Choroid plexus epithelial cell (primary cell): ENCODE data around the gene ARHGAP33.
"Not testable (repeated sequence)": the region's sequence is repeated elsewhere in the genome, so short reads cannot be mapped to it uniquely, and the experiment has no call there.

Experiments used
- DNase-seq: peaks from one replicate; pipeline ENCODE4 v3.0.0-alpha.2; 2010; ENCODE audit warnings: low read depth
- H3K4me3 ChIP-seq: 2 replicates; pipeline ENCODE4 v1.5.1; 2011; ENCODE audit warnings: low read depth, mild to moderate bottlenecking, control low read depth, low read length, moderate library complexity
- TF ChIP-seq, protein P1 (sequence below): conservative IDR thresholded peaks from 2 replicates; pipeline ENCODE4 v1.5.1; 2011; ENCODE audit warnings: low read depth, mild to moderate bottlenecking, control low read depth, inconsistent platforms, low read length, moderate library complexity

ARHGAP33 gene

DNA sequence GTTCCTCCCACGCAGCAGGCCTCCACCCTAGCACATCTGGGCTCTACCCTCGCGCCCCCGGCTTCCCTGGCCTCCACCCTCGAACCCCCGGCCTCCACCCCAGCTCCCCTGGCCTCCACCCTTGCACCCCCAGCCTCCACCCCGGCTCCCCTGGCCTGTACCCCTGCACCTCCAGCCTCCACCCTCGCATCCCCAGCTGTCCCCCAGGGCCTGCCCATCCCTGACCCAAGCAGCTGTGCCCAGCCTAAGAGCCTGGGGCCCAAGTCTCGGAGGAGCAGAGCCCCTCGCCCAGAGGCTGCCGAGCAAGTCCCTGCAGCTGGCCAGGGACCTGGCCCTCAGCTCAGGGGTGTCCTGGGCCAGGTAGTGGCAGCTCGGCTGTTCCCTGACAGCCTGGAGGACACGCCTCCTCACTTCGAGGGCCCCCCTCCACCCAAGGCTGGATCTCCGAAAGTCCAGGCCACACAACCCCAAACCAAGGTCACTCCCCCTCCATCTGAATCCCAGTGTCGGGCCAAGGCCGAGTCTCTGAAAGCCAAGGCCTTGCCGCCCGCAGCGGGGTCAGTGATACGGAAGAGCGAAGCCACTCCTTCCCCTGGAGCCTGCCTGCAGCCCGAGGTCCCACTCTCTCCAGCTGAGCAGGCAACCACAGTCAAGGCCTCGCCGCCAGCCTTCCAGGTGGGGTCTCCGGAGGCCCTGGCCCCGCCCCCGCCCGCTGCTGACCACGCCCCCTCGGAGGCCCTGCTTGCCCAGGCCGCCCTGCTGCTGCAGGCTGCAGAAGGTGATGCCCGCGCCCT is 7.9 kb upstream of the ARHGAP33 start:
- TF ChIP-seq, protein P1, sequence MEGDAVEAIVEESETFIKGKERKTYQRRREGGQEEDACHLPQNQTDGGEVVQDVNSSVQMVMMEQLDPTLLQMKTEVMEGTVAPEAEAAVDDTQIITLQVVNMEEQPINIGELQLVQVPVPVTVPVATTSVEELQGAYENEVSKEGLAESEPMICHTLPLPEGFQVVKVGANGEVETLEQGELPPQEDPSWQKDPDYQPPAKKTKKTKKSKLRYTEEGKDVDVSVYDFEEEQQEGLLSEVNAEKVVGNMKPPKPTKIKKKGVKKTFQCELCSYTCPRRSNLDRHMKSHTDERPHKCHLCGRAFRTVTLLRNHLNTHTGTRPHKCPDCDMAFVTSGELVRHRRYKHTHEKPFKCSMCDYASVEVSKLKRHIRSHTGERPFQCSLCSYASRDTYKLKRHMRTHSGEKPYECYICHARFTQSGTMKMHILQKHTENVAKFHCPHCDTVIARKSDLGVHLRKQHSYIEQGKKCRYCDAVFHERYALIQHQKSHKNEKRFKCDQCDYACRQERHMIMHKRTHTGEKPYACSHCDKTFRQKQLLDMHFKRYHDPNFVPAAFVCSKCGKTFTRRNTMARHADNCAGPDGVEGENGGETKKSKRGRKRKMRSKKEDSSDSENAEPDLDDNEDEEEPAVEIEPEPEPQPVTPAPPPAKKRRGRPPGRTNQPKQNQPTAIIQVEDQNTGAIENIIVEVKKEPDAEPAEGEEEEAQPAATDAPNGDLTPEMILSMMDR: no peak
- DNase-seq: no peak
- H3K4me3 ChIP-seq: no peak overlapping the region

DNA sequence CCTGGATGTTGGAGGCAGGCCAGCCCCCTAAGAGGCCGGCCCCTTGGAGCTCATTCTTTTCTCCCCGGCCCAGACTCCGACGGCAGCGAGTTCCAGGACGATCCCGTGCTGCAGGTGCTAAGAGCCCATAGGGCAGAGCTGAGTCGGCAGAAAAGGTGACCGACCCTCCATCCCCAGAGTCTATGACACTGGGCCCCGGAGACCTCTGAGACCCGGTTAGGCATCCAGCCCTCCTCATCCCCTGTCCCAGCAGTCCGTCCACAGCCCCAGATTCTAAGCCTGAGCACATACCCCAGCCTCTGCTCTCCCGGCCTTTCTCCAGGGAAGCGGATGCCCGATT is 7.3 kb upstream of the ARHGAP33 start:
- no peak overlapping the region for H3K4me3 ChIP-seq
- TF ChIP-seq, protein P1: no peak
- no peak for DNase-seq

DNA sequence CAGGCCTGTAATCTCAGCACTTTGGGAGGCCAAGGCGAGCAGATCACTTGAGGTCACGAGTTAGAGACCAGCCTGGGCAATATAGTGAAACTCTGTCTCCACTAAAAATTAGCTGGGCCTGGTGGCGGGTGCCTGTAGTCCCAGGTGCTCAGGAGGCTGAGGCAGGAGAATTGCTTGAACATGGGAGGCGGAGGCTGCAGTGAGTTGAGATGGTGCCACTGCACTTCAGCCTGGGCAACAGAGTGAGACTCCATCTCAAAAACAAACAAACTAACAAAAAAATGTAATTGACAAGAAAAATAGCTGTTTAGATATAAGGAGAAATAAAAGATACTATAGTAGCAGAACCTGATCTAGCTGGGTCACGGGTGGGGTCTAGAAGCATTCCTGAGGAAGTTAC is 3.0 kb upstream of the ARHGAP33 start:
- DNase-seq, H3K4me3 ChIP-seq: not testable (repeated sequence)

DNA sequence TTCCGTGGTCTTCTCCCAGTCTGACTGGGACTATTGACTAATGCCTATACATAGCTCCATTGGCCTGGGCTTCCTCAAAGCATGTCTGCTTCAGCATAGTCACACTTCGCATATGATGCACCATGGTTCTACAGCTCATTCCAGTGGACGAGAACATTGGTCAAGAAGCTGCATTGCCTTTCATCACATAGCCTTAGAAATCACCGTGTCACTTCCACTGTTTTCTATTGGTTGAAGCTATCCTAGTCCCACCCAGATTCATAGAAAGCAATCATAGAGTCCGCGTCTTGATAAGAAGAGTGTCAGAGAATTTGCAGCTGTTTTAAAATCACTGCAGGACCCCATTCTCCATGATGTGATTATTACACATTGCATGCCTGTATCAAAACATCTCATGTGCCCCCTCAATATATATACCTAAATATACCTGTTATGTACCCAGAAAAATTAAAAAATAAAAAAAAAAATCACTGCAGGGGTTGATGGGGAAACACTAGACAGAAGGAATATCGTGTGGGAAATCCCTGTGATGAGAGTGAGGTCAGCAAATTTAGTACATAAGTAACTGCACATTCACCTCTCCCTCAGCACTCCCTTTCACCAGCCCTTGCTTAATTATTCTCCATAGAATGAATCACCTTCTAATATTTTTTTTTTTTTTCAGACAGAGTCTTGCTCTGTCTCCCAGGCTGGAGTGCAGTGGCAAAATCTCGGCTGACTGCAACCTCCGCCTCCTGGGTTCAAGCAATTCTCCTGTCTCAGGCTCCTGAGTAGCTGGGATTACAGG is 2.2 kb upstream of the ARHGAP33 start:
- TF ChIP-seq, protein P1: no peak
- peak; percentile 31 for DNase-seq
- H3K4me3 ChIP-seq: no peak overlapping the region

DNA sequence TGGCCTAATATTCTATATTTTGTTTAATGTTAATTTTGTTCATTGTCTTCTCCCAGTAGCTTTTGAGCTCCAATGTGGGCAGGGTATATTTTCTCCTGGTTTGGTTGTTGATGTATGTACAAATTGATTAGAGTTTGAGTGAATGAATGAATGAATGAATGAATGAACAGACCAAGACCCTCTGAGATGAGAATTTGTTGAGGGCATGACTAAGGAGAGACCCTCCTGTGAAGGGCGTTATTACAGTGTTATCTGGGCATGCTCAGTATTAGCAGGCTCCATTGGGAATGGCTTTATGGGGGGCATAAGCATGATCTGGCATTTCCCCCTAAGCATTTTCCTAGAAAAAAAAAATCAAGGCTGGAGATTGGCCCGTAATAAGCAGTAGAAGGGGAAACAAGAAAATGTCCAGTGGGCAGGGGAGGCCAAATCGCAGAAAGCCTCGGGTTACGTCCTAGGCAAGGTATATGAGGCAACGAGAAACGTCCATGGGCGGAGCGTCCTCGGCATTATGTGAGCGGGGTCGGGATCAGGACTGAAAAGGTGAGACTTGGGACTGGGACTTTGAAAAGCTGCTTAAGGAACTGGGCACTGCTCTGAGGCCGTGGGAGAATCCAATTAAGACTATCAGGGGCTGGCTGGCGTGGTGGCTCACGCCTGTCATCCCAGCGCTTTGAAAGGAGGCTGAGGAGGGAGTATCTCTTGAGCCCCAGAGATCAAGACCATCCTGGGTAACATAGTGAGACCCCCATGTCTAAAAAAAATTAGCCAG is 904 bp upstream of the ARHGAP33 start:
- no peak for DNase-seq
- H3K4me3 ChIP-seq: no peak overlapping the region
- TF ChIP-seq, protein P1: no peak

DNA sequence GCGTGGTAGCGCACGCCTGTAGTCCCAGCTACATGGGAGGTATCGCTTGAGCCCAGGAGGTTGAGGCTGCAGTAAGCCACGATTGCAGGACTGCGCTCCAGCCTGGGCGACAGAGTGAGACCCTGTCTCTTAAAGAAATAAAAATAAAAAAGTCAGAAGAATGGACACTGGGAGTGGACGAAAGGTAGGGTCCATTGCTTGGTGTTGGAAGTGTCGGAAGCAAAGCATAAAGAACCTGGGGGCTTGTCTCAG is 392 bp upstream of the ARHGAP33 start:
- TF ChIP-seq, protein P1: no peak
- DNase-seq: no peak
- no peak overlapping the region for H3K4me3 ChIP-seq

DNA sequence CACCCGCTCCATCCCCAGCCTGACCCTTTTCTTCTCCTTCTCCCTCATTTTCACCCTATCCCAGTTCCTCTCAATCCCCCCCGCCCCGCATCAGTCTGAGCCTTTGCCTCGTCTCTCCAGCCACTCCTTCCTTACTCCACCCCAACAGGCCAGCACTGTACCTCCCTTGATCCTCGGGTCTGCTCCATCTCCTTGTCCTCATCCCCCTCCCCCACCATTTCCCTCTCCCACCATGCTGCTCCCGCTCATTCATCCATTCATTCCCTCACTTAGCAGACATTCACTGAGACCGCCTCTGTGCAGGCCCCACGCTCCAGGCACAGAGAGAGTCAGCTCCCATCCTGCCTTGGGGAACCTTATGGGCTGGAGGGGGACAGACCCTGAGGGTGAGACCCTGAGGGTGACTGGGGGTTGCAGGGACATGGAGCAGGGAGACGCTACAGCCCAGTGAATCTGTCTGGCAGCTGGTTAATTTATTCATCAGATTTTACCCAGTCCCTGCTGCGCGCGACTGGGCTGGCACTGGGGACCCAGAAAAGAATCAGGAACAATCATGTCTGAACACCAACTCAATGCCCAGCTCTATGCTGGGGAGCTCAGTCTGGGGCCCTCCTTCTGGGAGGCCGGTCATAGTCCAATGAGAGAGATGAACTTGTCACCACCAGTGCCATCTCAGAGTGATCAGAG is 881 bp downstream of the ARHGAP33 start:
- no peak for DNase-seq
- TF ChIP-seq, protein P1: no peak
- H3K4me3 ChIP-seq: peak overlapping the region; percentile 74
